Measurements from ENCODE around the gene SPDYE5.
"Not testable (repeated sequence)": the region's sequence is repeated elsewhere in the genome, so short reads cannot be mapped to it uniquely, and the experiment has no call there.

DNA sequence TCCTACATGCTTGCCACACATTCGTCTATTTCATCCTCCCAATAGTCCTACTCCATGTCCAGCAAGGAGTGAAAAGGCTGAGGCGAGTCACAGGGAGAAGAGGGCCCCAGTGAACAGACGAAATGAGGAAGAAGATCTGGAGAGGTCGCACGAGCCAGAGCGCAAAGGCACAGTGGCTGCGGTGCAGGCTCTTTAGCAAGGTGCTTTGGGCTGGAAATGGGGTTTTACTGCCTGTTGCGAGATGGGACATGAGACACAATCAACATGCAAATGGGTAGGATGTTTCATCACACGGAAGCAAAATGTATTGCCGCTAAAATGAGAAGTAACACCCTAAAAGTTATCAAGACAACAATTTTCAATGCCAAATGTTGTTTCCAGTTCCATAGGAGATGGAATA is 35.7 kb upstream of the SPDYE5 start:
- not testable (repeated sequence) for TF ChIP-seq POLR2AphosphoS5 (IDR thresholded peaks at IDR 0.05; ENCODE audit: borderline replicate concordance, low read depth, low read length); EZH2 (IDR thresholded peaks at IDR 0.05); FOXP2 (optimal IDR thresholded peaks at IDR 0.05; ENCODE audit: control extremely low read depth, extremely low read length, insufficient read depth)
